A673 (cell line): ENCODE data around the gene TMEM108. TPM values are rescaled to one million over a fixed set of nuclear protein-coding genes. Genes with fewer than 3 reads are reported as not detected.

ENCODE experiments used
- BruUV-seq: library from RNA; stranded (reverse); fragments of 400-500 nt; replicated peaks from 2 replicates; lab custom pipeline; 2021; lab: Mats Ljungman, UMichigan
- CTCF ChIA-PET: fragments of 300-600 bp; sonication (Branson Sonifier 250); formaldehyde crosslinking; loops from one replicate; lab custom pipeline; 2022; ENCODE audit warnings: antibody characterized with exemption; lab: Charles Lee
- POLR2A ChIA-PET: fragments of 300-600 bp; sonication (Branson Sonifier 250); formaldehyde crosslinking; loops from one replicate; lab custom pipeline; 2022; ENCODE audit warnings: antibody characterized with exemption; ENCODE audit not compliant: low non-redundant PET; lab: Charles Lee
- DNase-seq: peaks from one replicate; pipeline ENCODE4 v3.0.0-alpha.2; 2015; ENCODE audit warnings: low spot score
- H3K27ac ChIP-seq: fragments of 200-600 bp; sonication (generic); 2 replicates; pipeline ENCODE4 v1.5.1; 2016; ENCODE audit warnings: mixed run types, low read depth, mild to moderate bottlenecking, mixed read lengths, antibody characterized with exemption, low read length; ENCODE audit not compliant: poor library complexity, severe bottlenecking
- H3K27me3 ChIP-seq: fragments of 200-600 bp; sonication (generic); replicated peaks from 2 replicates; pipeline ENCODE4 v1.6.1; 2017; ENCODE audit warnings: mixed run types, low read depth, mild to moderate bottlenecking, mixed read lengths, antibody characterized with exemption, low read length; ENCODE audit not compliant: insufficient read depth, poor library complexity
- H3K36me3 ChIP-seq: fragments of 200-600 bp; sonication (generic); 2 replicates; pipeline ENCODE4 v1.6.1; 2016; ENCODE audit warnings: mixed run types, mild to moderate bottlenecking, mixed read lengths, antibody characterized with exemption, low read length; ENCODE audit not compliant: insufficient read depth, poor library complexity, severe bottlenecking
- H3K4me1 ChIP-seq: fragments of 200-600 bp; sonication (generic); 2 replicates; pipeline ENCODE4 v1.6.1; 2017; ENCODE audit warnings: mixed run types, mild to moderate bottlenecking, mixed read lengths, antibody characterized with exemption, low read length; ENCODE audit not compliant: insufficient read depth, poor library complexity, severe bottlenecking
- H3K4me3 ChIP-seq: fragments of 200-600 bp; sonication (generic); 2 replicates; pipeline ENCODE4 v1.5.1; 2016; ENCODE audit warnings: low read depth, mixed run types, mild to moderate bottlenecking, mixed read lengths, low read length; ENCODE audit not compliant: poor library complexity, severe bottlenecking
- H3K9me3 ChIP-seq: fragments of 200-600 bp; sonication (generic); 2 replicates; pipeline ENCODE4 v1.6.1; 2016; ENCODE audit warnings: mixed run types, low read depth, mild to moderate bottlenecking, mixed read lengths, antibody characterized with exemption, low read length; ENCODE audit not compliant: poor library complexity, severe bottlenecking
- CTCF ChIP-seq: fragments of 300-800, 200-600 bp; sonication (generic); conservative IDR thresholded peaks from 2 replicates; pipeline ENCODE4 v1.5.1; 2017; ENCODE audit warnings: low read depth, mild to moderate bottlenecking, antibody characterized with exemption, low read length, moderate library complexity, mixed read lengths
- EZH2 ChIP-seq: fragments of 200-600 bp; sonication (generic); IDR thresholded peaks from 2 replicates; pipeline ENCODE4 v1.6.1; 2017; ENCODE audit warnings: borderline replicate concordance, low read depth, mild to moderate bottlenecking, mixed read lengths, antibody characterized with exemption, low read length; ENCODE audit not compliant: poor library complexity, severe bottlenecking
- intact Hi-C: fragments of 100-400 bp; cut with micrococcal nuclease; formaldehyde crosslinking; loops from one replicate; pipeline ENCODE4 v1.10.0; 2022; ENCODE audit not compliant: unreplicated experiment
- total RNA-seq: library from RNA; stranded (reverse); gene quantifications from 2 replicates; pipeline ENCODE4 v1.2.3, GENCODE V29; 2021

The TMEM108 gene
- total RNA-seq, 1 experiment from 2014 or later, result 0.30 TPM

DNA sequence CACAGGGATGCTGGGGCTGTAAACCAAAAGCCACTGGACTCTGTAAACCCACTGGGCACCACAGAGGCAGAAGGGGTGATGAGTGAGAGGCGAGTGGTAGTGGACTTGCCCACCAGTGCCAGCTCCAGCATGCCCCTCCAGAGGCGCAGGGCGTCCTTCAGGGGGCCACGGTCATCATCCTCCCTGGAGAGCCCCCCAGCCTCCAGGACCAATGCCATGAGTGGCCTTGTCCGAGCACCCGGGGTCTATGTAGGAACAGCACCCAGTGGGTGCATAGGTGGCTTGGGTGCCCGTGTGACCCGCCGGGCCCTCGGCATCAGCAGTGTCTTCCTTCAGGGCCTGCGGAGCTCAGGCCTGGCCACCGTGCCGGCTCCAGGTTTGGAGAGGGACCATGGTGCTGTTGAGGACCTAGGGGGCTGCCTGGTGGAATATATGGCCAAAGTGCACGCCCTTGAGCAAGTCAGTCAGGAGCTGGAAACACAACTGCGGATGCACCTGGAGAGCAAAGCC, 361.9 kb downstream of the TMEM108 start, which contains the start of gene BFSP2:
TSS of gene BFSP2 (plus strand) at position 51 of the 510 bp plus-strand sequence. CDS start at position 79, 28 bp downstream.
- CTCF ChIA-PET, result no interaction called here
- intact Hi-C loops, result no loop called here
- no peaks in the 10 kb centered on the region for H3K36me3 ChIP-seq

DNA sequence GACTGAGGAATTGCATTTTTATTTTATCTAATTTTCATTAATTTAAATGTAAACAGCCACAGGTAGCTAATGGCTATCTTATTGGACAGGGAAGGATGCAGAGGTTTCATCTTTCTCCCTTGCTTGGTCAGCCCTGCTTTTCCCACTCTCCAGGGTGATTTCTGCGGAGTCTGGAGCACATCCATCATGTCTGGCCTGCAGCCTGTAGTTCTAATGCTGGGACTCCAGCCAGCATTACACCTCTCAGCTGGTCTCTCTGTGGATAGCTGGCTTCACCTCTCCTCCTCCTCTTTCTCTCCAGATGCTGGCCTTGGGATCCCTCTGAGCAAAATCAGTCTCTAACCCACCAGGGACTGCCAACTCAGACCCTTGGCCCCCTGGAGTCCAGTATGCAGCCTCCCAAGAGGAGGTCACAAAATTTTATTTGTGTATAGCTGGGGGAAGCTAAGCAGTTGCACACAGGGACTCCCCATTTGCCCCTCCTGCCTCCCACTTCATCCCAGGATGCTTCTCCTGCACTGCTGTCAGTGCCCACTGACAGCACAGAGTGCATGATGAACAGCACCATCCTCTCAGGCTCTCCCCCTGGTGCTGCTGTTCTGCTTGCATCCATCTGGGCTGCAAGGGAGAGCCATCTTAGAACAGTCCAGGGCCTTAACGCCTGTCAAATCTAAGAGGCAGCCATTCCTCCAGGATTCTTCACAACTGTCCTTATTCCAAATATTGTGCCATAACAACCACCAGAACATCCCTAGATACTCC, 363.4 kb downstream of the TMEM108 start:
- TF ChIP-seq CTCF (no peak), EZH2 (no peak)
- Histone ChIP-seq H3K36me3 (no peaks in the 10 kb centered on the region), H3K27me3 (peaks cover 8% of the 10 kb centered on the region), H3K27ac (no peak overlapping the region), H3K9me3 (no peaks in the 10 kb centered on the region), H3K4me1 (no peaks in the 10 kb centered on the region), H3K4me3 (no peak overlapping the region)
- no peak for DNase-seq
- ChIA-PET POLR2A (no interaction called here), CTCF (no interaction called here)
- intact Hi-C loops, result no loop called here
- BruUV-seq, result no TSS peak

More for the DNA sequence above, 361.9 kb downstream of the TMEM108 start, which contains the start of gene BFSP2:
- Histone ChIP-seq H3K4me1 (no peaks in the 10 kb centered on the region), H3K9me3 (no peaks in the 10 kb centered on the region), H3K27me3 (peaks cover 13% of the 10 kb centered on the region), H3K4me3 (no peak within 1 kb of the TSS), H3K27ac (no peak within 1 kb of the TSS)
- no TSS peak for BruUV-seq
- POLR2A ChIA-PET, result no interaction called here
- DNase-seq, result no peak
- no peak for TF ChIP-seq EZH2
- TF ChIP-seq CTCF, result no peak

DNA sequence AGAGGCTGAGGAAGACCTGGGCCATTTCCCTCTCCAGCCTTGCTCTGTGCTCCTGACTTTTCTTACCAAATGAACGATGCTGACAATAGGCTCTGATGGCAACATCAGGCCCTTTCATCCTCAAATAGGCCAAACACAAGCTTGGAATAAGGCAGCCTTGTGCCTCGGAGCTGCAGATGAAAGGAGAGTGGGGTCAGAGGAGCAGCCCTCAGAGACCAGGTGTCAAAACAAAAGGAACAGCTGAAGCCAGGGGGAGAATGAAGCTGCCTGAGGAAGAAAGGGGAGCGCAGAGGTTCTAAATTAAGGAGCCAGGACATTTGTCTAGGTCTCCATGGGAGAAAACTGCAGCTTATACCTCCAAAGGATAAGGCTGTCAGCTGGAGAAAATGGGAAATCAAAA, 366.7 kb downstream of the TMEM108 start:
- CTCF ChIA-PET, result no interaction called here
- Histone ChIP-seq H3K4me1 (no peaks in the 10 kb centered on the region), H3K9me3 (no peaks in the 10 kb centered on the region), H3K4me3 (no peak overlapping the region), H3K36me3 (no peaks in the 10 kb centered on the region), H3K27ac (no peak overlapping the region), H3K27me3 (peaks cover 26% of the 10 kb centered on the region)
- POLR2A ChIA-PET, result no interaction called here
- no peak for DNase-seq
- TF ChIP-seq CTCF, result no peak
- no peak for TF ChIP-seq EZH2
- intact Hi-C loops, result no loop called here
- BruUV-seq, result no TSS peak
